DMS53 treated with DMSO at 0.1 percent for 48 hours (cell line): Measurements from ENCODE around the gene PLXNA1.

Source experiments
- DNase-seq: peaks from one replicate; lab custom pipeline; 2025; ENCODE audit not compliant: unreplicated experiment; lab: John Stamatoyannopoulos, UW

Gene PLXNA1

DNA sequence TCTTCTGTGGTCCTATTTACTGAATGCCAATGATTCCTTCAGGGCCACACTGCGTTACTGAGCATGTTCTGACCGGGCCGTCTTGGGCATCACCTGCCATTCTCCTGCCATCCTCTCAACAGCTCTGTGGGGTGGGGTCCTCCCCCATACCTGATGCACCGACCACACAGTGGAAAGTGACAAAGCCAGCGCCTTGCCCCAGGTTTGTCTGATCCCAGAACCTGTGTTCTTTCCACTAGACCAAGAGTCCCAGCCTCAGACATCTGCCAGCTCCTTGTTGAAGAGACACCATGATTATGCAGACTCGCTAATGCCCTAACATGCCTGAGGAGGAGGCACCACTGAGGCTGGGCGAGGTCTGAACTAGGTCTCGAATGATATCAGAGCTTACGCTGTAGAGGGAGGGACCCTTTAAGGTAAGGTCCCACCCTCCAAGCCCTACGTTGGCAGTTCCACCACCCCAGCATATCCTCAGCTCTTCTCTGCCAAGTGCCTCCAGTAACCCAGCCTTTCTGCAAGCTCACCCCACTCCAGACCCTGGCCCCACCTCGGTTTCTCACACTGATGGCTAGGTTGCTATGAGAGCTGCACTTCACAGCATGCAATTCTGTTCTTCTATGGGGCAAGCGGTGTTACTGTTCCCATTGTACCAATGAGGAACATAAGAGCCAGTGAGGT is 29.8 kb upstream of the PLXNA1 start:
- DNase-seq: no peak

DNA sequence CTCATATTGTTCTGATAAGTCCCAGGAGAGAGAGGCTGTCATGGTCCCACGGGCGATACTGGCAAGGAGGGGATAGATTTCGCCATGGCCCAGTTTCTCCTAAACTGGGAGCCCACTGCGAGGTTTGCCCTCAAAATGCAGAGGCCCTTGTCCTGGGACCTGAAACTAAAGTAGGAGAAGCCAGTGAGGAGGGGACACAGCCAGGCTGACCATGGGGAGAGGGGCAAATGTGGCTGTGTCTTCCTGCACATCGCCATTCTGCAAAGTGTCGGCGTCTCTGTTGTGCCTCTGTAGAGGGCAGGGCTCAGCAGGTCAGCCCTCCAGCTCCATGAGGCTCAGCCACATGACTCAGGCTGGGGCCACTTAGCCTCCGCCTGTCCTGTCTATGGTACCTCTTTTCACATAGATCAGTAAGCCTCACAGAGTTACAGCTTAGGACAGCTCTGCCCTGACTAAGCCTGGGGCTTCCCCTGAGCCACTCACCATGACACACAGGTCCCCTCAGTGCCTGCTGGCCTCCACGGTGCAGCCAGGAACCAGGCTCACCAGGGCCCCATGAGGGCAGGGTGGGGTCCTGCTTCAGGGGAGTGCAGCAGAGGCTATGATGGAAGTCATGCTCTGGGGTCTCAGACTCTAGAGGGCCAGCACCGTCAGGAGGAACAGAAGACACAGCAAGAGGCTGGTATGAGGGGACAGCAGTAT is 28.6 kb upstream of the PLXNA1 start:
- DNase-seq: no peak

DNA sequence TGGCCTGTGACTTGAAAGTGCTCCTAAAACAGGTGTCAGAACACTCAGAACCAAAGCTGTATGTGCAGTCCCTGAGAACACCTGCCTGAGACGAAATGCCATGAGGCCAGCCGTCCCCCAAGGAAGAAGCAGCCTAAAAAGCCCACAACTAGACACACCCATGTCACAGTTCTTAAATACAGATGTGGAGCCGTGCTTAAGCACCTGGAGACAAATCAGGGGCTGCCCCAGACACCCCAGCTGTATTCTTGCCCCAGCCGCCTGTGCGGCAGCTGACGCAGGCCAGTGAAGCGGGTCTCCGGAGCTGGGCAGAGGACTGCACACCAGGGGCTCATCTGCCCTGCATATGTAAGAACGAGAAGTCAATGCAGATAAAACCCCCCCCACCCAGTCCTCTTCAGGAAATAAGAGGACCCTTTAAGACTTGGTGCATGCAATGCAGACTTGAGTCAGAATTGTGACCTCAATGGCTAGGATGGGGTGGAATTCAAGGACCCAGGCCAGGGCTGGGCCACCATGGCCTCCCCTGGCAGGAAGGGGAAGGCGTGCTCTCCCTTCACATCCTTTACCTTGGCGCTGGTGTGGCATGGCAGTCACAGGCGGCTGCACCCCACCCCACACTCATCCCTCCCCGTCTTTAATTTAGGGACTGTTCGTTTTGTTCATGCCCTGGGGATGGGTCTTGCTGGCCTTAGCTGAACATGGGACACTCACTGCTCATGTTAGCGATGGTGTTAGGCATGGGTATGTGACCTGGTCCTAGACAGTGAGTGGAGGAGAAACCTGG is 27.7 kb upstream of the PLXNA1 start:
- DNase-seq: no peak

DNA sequence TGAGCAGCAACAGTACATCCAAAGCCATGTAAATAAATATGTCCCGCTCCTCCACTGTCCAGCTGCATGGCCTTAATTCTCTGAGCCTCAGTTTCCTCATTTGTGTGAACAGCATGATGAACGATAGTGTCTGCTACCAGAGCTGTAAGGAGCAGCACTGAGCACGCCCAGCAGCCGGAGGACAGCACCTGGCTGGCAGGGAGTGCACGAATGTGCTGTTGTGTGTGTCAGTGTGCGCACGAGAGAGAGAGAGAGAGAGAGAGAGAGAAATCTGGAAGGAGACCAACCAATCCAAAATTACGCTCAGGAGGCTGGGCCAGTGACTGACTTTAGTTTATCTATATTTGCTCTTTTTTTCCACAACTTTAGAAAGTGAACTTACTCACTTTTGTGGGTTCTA is 26.6 kb upstream of the PLXNA1 start:
- DNase-seq: no peak

DNA sequence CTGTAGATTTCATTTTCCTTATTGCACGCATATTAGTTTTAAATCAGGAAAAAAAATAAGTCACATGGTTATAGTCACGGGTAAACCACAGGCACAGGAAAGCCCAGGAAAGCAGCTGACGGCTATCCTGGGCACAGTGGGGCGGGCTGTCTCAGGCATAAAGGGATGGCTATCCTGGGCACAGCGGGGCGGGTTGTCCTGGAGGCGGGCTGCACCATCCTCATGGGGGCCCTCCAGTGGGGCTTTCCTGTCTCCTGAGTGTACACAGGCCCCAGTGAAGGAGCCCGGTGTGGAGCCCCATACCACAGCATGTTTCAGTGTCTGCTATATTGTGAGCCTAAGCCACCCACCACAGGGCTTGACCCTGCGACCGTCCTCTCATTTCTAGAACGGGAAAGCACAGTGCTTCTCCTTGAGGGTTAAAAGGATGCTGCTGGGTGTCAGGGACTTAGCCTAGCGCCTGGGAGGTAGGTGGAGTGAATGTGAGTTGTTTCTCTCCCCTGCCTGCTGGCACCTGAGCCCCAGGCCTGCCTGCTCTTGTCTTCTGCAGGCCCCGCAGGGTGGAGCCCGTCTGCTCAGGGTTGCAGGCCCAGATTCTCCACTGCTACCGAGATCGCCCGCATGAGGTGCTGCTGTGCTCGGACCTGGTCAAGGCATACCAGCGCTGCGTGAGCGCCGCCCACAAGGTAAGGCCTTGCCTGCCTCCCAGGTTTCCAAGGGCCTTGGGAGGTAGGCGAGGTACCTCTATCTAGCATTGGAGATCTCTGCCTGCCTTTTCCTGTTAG is 25.9 kb upstream of the PLXNA1 start:
- no peak for DNase-seq

DNA sequence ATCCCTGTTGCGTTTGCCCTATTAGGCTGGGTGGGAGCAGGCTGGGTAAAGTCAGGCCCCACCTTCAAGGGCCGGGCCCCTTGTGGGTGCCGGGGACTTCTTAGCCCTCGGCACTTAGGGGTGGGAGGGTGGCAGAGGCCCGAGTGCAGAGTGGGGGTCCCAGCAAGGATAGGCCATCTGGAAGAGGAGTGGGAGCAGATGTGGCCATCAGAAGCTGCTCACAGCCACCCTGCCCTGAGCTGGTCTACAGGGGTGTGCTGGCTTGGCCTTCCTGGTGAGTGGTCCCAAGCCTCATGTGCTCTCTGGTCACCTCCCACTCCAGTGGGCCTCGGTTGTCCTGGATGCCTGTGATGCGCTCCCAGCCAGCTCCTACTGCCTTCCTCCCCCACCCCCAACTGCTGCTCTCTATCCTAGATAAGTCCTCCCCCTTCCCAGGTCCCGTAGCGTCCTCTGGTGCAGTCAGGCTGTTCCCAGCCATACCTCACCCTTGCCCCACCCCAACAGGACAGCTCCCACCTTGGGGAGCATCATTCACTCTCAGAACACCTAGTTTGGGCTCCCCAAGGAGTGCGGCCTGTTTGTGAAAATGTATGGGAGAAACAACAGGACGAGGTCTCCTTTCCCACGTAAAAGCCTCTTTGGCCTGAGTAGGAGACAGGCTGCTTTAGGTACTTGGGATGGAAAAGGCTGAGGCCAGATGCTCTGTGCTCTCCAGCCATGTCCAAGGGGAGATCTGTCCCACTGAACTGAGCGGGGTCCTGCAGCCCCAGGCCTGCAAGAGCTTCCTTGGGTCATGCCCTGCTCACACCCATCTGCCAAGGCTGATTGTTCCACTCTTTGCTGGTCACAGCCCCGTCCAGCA is 24.9 kb upstream of the PLXNA1 start:
- DNase-seq: no peak

DNA sequence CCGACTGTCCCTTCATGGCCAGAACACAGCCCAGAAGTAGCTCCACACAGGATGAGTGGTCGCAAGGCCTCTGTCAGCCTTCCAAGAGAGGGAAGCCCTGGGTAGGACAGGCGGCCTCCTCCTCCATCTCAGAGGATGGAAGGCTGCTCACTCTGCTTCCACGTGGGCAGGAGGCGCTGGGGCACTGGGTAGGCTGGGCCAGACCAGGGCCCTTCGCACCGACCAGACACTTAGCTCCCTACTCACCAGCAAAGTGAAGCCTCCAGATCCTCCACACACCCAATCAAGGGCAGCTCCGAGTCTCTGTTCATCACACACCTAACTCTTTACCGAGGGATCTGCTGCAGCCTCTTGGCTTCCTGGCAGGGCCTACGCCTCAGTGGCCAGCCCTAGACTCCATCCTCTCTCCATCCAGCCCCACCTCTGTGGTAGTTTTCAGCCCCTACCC is 24.3 kb upstream of the PLXNA1 start:
- DNase-seq: no peak

DNA sequence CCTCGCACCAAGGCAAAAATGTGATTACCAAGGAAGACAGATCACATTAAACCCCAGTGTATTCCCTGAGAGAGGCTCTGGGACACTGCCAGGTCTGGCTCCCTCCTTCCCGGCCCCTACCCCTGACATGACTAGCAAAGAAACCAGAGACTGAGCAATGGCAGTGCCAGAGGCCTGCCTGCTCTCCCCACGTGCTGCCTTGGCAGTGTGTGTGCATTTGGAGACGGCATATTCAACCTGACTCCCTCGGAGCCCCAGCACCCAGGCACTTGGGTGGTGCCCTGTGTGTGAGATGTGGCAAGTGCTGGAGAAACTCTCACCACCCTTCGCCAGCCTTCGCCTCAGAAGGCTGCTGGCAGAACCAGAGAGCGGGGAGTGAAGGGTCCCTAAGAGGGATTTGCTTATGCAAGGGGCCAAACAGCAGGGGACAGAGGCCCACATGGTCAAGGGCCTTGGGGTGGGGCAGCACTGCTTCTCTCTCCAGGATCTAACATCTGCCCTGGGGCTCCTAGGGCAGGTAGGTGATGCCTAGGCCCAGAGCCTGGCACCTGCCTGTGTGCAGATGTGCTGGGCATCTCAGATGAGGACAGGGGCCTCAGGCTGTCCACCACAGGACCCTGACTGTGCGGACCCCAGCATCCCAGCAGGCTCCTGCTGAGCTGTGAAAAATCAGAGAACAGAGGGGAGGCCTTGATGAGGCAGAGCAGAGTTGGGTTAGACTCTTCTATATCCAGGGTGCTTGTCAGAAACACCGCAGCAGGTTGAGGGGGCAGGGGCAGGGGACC is 23.6 kb upstream of the PLXNA1 start:
- no peak for DNase-seq

DNA sequence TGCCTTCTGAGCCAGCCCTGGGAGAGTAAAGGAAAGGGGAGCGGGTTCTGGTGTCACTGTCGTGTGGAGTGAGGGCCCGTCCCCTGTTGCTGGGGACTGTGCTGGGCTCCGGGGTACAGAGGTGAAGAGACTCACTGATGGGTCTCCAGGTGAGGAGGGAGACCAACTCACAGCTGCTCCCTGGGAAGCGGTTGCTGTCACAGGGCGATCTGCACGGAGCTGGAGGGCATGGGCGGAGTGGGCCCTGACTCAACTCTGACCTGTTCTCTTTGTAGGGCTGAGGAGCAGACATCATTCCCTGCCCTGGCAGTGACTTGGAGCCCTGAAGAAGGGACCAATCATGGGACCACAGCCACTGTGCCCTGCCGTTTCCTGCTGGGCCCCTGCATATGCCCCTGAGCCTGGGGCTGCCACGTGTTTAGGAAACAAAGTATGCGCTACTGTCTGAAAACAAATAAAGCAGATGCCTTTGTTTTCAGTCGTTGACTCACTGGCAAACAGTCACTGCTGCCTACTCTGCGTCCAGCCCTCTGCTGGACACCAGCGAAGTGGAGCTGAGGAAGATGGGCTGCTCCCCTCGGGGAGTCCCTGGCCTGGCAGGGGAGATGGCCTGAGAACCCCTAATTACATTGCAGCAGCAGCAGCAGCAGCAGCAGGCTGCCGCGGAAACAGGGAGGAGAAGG is 22.9 kb upstream of the PLXNA1 start:
- DNase-seq: no peak

DNA sequence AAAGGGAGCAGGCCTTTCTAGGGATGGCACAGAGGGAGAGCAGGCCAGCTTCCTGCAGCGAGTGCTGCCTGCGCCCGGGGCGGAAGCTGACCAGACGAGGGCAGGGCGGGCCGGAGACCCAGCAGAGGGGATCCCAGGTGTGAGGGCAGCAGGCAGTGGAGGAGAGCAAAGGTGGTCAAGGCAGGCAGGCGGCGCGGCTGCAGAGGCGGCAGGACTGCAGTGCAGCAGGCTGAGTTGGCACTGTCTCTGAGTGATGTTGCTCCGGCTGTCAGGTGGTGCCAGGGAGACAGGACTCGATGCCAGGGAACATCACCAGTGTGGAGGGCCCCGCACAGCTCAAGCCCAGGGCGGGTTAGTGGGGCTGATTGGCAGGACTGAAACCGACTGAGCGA is 22.3 kb upstream of the PLXNA1 start:
- no peak for DNase-seq

DNA sequence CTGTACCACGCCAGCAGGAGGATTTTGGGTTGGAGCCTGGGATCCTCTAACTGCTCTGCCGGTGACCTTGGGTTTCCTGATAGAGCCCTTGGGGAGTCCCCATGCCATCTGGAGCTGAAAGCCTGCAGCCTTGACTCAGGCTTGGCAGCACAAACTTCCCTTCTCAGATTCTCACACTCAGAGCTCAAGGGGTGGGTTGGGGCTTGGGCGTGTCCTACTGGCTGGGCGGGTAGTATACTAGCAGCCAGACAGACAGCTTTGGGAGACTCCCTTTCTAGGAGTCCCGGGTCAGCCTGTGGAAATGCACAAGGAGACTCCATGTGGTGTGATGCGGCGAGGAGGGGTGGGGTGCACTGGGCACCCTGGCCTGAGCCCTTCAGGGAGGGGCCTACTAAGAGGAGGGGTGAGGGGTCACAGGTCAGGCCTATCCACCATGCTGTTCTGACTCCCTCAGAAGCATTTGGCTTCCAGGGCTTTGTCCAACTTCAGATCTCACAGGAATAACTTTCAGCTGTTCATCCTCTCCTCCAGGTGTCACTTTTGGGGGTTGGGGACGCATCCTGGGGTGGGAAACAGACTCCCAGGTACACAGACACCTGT is 21.6 kb upstream of the PLXNA1 start:
- DNase-seq: no peak

DNA sequence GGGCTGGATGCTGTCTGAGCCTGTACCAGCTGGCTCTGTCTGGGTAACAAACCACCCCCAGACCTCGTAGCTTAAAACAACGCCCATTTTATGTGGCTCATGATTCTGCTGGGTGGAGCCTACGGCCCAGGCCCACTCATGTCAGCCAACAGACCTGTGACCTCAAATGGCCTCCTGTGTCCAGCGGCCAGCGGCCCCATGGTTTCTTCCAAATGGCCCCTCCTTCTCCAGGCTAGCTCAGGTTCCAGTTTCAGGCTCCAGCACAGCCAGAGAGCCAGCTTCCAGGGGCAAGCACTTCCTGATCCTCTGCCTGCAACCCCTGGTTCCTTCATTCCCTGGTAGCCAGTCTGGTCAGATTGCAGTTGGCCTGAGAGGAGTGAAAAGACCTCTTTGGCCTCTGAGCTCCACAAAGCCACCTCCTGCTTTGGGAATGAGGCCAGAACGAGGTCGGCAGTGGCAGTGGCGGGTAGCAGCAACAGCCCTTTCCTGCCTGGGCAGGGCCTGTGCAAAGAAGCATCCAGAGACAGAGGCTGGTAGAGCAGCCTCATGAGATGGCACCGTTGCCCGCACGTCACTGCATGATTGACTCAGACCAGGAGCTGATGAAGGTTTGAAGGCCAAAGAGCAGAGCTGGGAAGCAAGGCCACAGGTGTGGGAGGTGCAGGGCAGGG is 21.0 kb upstream of the PLXNA1 start:
- no peak for DNase-seq

DNA sequence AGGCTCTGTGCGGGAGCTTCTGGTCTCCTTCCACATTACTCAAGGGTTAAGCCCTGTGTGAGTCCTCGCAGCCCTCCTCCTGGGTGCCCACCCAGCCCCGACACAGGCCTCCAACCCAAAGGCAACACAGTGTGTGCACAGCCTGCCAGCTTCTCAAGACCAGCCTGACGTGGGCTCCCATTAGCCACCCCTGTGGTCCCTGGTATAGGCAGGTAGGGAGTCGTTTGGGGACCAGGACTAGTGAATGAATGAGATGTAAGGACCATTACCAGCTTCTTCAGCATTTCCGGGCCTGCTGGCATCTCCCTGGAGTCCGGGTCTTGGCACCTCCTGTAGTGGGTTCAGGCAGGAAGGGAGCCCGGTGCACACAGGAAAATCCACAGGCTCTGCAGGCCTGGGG is 20.2 kb upstream of the PLXNA1 start:
- DNase-seq: no peak

DNA sequence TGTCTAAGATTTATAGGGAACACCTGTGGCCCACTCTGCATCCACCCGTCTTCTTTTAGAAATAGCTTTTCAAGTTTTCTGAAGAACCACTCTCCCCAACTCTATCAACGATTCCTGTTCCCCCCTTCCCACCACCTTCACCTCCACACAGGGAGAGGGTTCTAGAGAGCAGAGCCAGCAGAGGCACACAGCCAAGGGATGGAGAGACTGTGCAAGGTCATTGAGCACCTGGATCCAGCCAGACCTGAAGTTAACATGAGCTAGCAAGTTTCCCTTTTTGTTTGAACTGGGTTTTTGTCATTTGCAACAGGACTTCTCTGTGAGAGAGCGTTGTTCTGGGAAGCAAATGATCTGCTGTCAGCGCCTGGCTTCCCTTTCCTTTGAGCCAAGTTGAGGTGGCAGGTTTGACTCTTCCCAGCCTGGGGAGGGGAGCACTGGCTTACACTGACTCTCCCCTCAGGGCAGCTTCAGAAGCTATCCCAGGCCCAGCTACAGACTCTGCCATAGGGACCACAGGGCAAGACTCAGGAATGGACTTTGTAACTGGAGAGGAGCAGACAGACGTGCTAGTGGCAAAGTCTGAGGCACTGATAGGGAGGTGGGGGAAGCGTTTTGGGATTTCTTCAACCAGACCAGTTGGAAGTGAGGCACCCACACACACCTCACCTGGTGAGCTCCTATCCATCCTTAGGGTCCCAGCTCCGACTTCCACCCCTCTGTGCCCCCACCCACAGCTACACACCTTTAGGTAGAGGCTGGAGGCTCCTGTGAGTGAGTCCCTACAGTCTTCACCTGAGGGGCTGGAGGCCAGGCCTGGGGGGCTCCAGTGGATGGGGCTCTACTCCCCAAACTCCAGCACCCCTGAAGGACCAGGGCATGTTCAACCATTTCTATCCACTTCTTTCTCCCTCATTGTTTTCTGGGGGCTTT is 19.4 kb upstream of the PLXNA1 start:
- DNase-seq: no peak

DNA sequence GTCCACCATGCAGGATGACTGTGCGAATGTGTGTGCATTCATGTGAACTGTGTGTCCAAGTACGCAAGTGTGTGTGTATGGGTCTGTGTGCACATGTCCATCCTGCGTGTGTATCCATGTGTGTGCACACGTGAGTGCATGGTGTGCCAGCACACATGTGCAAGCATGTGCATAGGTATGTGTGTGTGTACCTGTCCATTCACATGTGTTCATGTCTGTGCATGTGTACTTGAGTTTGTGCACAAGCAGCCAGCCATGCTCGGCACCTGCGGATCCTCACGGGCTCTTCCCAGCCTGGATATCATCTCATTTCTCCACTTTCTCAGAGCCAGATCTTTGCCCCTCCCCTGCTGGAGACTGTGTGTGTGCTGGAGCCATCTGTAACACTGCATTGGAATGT is 18.7 kb upstream of the PLXNA1 start:
- no peak for DNase-seq

DNA sequence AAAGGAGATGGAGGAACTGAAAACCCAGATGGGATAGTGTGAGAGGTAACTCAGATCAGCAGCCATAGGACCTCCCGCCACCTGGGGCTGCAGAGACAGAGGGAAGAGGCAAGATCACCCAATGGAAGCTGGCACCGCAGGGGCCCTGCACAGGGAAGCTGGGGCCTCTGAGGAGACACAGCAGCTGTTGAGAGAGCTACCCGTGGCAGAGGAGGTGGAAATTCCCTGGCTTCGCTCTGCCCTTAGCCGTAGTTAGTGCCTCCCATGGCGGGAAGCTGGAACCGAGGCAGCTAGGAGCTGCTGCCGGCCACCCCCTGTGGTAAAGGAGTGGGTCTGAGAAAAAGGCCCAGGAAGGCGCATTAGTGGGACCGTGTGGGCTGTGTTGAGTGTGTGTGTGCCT is 18.0 kb upstream of the PLXNA1 start:
- no peak for DNase-seq

DNA sequence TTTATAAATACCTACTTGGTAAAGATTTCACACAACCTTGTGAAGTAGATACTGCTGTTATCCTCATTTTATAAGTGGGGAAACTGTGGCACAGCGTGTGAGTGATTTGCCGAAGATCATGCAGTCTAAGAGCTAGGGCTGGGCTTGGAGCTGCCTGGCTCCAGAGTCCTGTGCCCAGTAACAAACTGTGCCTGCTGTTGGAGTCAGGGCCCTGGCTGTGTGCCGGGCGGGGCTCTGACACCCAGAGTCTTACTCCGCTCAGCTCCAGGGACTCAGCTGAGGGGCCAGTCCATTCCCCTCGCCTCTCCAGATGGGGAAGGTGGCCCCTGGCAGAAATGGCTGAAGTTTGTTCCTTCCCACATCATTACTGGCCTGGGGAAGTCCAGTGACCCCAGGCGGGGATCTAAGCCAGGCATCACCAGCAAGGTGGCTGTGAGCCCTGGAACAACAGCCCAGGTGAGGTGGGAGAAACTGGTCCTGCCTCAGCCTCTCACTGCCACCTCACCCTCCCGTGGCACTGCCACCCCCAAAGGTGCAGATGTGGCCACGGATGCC is 17.3 kb upstream of the PLXNA1 start:
- DNase-seq: no peak
